GM19395 (cell line): ENCODE results near the gene TMEM258.

Experiments
- ATAC-seq: cut with Tn5 transposase; IDR thresholded peaks from one replicate; pipeline ENCODE4 v1.9.1; 2021; ENCODE audit warnings: mild to moderate bottlenecking, moderate library complexity; ENCODE audit not compliant: unreplicated experiment

TMEM258 gene

DNA sequence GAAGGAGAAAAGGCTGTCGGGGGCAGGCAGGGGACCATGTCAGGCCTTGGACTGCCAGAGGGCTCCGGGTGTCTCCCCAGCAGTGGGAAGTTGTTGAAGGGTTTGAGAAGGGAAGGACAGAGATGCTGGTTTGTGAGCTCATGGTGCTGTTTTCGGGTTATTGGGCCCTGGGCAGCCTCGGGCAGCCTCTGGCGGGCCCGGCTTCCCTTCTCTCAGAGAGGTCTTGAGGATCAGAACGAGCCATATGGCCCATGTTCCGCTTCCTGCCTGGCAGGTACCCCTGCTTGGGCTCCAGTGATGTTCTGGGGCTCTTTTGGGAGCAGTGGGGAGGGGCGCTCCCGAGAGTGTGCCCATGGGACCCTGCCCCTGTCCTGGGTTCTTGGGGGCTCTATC lies 30.2 kb downstream of the TMEM258 start:
- no peak for ATAC-seq

DNA sequence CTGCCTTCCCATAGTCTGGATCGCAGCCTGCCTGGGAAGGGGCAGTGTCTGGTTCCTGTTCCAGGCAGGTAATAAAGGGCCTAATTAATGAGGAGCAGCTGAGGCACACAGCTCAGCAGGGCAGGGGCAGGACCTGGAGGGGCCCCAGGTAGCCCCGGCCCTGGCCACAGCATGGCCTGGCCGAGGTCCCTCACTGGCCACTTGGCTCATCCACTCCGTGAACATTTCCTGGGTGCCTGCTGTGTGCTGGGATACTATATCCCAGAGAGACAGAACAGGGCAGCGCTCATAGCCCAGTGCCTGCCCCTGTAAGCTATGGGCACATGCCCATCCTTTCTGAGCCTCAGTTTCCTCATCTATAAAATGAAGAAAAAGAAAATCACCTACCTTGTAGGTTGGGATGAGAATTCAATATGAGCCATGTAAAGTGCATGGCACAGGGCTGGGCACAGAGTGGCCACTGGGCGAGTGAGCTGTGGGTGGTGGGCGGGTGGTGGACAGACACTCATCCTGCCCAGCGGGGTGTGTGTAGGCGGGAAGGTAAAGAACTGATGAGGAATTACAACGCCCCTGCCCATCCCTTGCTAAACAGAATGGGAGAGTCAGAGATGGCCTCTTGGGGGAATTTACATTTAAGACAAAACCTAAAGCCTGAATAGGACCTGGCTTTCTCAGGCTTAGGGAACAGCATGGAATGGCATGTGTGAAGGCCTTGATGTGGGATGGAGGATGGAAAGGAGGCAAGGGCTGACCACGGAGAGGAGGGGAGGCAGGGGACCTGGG lies 30.8 kb downstream of the TMEM258 start:
- ATAC-seq = no peak

DNA sequence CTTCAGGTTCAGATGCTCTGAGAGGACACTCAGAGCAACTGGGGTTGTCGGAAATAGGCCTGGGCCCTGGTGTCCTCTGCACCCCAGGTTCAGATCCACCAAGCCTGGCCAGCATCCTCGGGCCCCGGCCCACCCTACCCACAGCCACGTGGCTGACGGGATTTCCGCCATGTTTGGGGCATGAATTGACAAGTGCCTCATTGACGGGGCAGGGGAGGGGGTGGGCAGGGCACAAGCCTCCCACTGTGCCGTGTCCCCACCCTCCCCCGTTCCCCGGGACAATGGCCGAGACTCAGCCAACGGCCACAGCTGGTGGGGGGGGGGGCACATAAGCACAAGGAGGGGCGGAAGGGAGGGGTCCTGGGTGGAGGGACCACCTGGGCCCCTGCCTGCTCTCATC lies 31.5 kb downstream of the TMEM258 start:
- no peak for ATAC-seq

DNA sequence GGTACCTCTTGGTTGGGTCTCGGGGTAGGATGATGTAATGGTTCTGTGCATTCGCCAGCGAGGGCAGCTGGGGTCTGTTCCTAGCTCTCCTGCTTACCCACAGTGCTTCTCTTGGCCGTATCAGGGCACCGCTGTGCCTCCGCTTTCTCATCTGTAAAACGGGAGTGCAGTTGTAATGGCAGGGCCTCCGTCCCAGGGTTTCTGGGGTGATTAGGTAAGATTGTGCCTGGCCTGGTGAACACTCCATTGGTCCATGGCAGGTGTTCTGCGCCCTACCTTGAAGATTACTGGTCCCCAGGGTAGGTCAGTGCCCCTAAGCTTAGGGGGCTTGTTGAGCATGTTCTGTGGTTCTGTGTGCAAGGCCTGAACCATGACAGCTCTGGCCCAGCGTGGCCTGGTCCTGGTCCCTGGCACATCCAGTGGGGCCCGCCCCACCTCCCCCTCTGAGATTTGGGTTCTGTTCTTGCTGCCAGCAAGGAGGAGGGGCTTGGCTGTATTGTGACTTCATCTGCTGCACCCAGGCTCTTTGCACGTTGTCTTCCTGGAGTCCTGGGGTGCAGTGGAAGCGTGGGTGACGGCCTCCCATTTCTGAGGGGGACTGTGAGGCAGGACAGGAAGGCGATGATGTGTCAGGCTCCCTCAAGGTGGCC lies 35.1 kb downstream of the TMEM258 start:
- no peak for ATAC-seq

DNA sequence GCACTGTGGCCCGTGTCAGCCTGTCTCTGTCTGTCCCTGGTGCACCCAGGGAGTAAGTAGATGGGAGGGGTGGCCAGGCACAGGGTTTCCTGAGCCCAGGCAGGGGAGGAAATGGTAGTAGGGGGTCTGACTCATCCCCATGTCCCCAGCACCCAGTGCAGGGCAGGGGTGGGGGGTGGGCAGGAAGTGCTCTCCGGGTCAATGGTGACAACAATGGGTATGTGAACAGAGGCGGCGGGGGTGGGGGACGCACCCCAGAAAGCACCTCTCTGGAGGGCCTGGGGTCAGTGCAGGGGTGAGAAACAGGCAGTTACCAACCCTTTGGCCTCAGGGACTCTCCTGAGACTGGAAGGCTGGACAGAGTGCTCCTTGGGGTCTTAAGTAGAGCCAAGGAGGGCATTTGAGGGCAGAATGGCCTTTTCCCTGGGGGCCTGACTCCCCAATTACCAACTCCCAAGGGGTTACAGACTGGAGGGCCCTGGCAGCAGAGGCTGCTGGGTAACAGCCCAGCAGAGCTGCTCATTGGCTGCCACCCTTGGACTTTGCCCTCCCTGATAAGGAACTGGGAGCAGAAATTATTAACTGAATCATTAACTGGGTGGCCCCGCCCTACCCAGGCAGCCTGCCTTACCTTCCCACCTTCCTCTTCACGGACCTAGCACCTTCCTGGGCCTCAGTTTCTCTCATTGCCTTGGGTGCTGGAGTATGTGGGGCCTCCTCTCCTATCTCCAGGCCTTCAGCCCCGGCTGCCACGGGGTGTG lies 35.8 kb downstream of the TMEM258 start:
- no peak for ATAC-seq

DNA sequence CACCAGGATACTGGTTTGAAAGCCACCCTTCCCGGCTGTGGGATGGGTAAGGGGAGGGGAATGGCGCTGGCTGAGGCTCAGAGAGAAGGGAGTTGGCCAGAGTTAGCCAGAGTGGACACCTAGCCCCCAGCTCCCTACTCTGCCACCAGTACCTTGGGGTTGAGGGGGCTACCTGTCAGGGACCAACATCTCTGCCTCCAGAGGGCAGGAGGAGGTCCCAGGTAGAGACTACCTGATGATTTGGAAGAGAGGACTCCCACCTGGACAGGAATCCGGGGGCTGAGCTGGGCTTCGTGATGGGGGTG lies 36.3 kb downstream of the TMEM258 start:
- no peak for ATAC-seq

DNA sequence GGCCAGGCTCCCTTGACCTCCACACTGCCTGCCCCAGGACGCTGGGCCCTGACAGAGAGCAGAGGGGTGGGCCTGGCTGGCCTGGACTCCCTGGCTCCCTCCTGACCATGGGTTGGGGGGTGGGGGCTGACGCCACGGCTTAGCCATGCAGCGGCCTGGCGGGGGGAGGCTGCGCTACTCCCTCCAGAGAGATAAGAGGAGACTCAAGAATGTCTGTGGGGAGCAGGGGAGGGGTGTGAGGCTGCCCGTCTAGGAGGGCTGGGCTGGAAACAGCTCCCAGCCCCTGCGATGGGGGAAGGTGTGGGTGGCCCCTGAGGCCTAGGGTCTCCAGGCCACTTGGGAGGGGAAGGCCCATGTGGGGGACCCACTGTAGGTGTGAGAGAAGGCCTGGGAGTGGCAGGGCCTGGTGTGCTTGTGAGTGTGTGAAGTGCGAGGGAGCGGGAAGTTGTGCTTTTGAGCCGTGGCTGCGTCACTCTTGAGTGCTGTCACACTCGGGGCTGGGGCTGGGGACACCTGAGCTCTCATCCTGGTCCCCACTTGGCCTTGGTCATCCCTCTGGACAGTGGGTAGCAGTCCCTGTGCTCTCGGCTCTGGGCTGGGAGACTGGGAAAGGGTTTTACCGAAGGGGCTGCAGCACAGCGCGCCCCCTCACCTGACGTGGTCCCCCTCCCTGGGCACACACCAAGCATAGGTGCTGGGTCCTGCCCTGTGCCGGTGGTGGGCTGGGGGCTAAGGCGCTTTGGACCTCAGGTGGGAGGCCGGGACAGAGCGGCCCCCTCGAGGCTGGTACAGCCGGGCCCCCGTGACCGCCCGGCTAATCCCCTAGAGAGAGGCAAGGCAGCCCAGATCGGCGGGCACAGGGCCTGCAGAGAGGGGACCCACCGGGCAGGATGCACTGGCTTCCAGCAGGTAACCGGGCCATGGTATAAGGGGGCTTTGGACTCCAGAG lies 37.6 kb downstream of the TMEM258 start:
- ATAC-seq = no peak

DNA sequence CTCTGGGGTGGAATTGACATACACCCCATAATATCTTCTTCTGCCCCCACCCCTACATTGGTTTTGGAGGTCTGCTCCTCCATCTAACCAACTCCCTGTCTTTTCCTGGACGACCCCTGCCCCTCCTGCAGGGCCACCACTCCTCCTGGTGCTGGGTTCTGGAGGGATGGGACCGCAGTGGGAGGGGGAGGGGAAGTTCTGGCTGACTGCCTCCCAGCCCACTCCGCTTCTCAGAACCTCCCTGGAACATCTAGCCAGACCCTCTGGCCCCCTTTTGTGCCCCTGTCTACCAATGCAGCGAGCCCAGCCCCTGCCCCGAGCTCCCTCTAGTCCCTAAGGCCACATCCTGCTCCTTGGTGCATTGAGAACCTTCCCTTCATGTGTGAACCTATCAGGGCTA lies 38.7 kb downstream of the TMEM258 start:
- no peak for ATAC-seq

DNA sequence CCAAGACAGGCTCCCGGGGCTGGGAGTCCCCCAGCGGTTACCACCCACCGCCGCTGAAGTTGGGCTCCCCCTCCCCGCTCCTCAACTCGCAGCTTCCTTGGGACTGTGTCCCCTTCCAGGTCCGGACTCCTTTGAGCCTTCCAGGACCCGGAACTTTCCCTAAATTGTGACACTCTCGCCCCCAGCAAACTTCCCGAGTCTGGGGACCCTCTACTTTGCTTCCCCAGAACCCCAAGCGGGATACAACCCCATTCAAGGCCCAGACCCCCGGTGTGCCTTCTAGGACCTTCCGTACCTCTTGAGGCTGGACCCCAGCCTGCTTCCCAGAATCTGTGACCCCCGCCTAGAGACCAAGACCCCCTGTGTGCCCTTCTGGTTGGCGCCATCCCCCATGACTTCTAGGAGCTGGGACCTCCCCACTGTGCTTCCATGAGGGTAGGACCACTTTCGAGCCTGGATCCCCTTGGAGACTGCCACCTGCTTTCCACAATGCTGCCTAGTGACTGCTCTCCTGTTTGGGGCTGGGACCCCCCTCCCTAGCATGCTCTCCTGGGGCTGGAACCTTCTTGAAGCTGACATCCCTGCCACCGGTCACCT lies 39.4 kb downstream of the TMEM258 start:
- ATAC-seq = no peak

DNA sequence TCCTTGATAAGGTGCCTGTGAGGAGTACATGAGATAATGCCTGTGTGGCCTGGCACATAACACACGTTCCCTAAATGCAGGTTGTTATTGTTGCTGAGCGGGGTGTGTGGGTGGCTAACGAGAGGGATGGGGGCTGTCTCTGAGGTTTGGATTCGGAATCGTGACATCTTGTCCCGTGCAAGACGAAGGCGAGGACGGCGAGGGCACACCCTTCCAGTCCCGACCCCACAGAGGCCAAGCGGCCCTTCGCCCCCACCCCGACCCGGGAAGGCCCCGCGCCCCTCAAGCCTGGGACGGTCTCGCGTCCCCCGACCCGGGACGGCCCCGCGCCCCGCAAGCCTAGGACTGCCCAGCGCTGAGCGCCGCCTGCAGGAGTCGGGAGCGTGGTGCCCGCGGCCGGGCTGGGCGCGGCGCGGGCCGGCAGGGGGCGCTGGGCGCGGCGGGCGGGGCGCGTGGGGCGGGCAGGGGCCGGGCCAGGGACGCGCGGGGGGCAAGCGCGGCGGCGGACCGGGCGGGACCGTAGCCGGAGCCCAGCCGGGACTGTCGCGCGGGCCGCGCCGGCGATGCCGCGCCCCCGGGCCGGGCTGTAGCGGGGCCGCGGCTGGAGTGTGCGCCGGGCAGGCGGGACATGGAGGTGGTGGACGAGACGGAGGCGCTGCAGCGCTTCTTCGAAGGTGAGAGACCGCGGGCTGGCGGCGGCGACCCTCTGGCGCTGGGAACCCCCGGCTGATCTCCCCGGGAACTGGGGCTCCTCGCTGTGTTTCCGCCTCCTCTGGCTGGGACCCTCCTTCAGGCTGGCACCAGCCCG lies 40.1 kb downstream of the TMEM258 start, which contains the start of gene MYRF:
Gene MYRF, plus strand, starts transcription at position 520 of the 808 bp plus-strand sequence. Its CDS starts 109 bp downstream, at position 629.
- ATAC-seq = no peak

DNA sequence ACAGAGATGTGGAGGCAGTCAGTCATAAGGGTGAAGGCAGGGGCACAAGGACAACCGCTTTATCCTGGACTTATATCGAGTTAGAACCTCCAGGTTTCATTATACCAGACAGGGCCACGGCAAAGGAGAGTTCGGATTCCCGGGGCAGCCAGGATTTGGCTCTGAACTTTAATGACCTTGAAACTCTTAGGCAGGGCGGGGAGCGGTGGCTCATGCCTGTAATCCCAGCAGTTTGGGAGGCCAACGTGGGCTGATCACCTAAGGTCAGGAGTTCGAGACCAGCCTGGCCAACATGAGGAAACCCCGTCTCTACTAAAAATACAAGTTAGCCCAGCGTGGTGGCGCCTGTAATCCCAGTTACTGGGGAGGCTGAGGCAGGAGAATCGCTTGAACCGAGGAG lies 41.0 kb downstream of the TMEM258 start:
- no peak for ATAC-seq

DNA sequence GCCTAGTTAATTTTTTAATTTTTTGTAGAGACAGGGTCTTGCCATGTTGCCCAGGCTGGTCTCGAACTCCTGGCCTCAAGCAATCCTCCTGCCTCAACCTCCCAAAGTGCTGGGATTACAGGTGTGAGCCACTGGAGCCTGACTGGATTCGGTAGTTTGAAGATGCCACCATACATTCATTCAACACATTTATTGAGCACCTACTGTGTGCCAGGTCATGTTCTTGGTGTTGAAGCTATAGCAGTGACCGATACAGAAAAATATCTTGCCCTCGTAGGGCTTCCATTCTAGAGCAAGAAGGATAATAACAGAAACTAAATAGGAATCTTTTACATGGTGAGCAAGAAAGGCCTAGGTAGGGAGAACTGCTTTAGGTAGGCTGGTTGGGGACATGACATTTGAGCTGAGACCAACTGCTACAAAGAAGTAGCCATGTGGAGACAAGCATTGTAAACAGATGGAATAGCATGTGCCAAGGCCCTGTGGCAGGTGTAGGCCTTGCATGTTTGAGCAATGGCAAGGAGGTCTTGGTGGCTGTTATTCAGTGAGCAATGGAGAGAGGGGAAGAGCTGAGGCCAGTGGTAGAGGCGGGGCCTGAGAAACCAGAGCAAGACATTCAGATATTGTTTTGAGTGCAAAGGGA lies 41.6 kb downstream of the TMEM258 start:
- ATAC-seq = no peak

DNA sequence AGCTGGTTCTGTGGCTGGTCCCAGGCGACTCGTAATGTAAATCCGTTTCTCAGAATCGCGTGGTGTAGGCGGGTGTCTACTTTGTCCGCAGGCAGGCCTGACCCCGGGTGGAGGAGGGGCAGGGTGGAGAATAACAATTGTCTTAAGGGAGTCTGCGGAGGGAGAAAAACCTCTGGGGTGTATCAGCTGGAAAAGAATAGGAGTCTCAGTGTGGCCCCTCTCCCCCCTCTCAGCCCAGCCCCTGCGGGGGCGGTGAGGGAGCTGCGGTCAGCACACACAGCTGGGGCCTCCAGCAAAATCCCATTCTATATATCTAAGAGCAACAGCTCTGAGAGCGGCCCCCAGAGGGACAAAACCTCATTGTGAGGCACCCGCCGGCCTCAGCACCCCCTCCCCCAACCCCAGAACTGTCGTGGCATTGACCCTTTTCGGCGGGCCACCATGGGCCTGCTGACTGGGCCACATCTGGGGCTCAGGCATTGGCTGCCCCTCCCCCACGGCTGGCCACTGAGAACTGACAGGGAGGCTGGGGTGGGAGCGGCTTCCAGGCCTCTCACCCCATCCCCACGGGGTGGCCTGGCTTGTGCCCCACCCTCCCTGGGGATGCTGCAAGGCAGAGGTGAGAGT lies 42.7 kb downstream of the TMEM258 start:
- ATAC-seq = no peak

DNA sequence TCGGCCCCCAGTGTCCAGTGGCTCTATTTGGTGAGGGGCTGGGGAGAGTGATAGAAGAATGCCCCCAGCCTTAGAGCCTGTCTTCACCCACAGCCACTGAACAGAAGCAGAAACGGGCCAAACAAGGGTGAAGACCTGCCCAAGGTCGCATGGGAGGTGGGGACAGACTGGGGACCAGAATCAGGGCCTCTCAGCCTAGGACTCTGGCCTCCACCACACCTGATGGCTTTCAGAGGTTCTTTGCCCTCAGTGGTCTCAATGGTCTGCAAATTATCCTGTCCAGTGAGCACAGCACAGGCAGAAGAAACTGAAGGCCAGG lies 44.5 kb downstream of the TMEM258 start:
- no peak for ATAC-seq

DNA sequence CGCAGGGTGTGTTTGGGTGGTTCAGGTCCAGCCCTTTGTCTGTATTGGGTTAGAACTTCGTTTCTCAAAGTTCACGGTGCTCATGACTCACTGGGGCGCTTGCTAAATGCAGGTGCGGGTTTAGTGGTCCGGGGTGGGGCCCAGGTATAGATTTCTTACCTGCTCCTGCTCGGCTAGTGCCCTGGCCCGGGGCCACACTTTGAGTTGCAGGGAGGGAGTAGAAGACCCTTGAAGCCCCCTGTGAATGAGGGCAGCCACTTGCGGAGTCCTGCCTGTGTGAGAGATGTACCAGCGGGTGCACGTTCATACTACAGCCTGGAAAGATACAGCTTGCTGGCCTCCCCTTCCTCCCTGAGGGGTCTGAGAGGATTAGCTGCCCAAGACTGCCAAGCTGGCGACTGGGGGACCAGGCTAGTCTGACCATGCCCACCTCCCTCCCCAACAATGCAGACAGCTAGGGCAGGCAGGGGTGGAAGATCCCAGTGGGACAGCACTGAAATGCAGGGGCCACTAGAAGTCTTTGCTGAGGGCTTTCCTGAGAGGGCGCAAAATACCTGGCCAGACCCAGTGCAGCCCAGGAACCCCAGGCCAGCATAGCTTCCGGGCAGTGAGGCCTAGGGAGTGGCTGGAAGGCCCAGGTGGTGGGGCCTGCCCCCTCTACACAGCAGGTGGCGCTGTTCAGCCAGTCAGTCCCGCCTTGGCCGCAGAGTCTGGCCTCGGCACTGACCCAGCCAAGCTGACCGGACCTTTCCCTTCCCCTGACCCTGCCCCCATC lies 45.0 kb downstream of the TMEM258 start:
- ATAC-seq = no peak

DNA sequence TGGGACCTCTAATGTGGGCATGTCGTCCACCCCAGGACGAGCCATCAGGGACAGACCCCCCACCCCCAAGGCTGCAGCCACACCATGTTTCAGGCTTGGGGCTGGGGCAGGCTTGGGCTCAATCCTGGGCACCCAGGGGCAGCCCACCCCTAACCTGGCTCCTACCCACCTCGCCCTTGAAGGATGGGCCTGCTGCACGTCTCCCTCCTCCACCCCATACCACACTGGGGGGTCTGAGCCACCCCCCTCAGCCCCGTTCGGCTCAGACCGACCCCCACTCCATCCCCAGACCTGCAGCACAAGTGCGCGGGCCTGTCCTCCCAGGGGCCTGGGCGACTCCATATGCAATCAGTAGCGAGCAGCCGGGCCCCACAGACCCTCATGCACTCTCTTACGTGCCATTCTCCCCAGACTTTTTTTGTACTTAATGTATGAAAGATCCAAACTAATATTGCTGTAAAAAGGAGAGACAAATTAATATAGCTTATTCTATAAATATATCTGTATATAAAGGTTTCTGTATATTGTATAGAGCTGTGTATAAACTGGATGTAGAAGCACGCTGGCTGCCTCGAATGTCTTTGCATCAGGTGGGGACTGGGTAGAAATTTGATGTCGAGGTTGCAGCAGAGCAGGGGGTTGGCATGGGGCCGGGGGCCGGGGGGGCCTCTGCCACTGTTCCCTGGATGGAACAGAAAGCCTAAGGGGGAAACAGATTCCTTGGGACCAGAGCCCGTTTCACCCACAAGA lies 45.8 kb downstream of the TMEM258 start:
- no peak for ATAC-seq

DNA sequence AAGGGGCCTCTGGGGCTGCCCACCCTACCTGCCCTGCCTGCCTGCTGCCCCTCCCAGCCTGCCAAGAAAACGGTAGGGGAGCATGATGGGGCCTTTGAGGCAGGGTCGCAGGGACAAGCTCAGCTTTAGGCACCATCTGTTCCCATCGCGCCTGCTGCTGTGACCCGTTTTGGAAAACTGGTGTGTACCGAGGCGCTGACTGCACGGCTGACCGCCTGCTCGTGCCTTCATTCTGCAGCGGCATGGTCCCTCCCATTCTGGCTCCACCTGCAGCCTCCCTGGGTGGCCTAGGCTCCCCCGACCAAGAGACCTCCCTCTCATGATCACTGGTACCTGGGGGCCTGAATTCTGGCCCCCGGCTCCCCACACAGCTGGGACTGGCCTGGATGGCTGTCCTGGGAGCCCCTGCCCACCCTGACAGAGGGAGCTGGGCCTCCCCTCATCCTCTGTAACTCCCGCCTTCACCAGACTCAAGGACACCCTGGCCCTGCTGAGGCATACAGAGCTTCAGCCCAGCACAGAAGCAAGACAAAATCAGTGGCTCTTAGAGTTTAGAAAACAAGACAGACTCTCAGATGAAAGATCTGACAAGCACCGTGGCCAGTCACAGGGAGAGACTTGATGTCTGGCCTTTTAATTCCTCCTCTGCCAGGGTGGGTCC lies 46.5 kb downstream of the TMEM258 start:
- ATAC-seq = no peak
